Measurements from ENCODE around the gene PCTP.
A peak's percentile ranks its signal among the peaks of the same experiment; 100 is the strongest.

Gene PCTP

DNA sequence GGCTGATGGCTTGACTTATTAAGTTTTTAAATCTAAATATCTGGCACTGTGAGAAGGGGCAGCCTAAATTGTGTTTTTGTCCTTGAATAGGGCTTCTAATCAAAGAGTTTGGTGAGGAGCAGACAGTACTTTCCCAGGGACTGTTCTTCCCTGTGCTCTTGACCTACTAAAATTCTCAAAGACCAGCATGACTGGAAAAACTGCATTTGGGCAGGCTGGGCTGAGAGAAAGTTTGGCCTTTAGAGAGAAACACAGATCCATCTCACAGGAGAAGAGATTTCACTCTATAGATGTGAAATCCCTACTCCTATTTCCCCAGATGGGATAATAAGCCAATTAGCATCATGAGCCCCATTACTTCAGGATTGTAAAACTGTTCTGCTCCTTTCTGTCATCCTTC, 7.3 kb downstream of the PCTP start:
- no peak for DNase-seq

- DNase-seq: no peak
These were observed 9.9 kb downstream of the PCTP start for GRCh38 chr17:55760643-55761355.

DNA sequence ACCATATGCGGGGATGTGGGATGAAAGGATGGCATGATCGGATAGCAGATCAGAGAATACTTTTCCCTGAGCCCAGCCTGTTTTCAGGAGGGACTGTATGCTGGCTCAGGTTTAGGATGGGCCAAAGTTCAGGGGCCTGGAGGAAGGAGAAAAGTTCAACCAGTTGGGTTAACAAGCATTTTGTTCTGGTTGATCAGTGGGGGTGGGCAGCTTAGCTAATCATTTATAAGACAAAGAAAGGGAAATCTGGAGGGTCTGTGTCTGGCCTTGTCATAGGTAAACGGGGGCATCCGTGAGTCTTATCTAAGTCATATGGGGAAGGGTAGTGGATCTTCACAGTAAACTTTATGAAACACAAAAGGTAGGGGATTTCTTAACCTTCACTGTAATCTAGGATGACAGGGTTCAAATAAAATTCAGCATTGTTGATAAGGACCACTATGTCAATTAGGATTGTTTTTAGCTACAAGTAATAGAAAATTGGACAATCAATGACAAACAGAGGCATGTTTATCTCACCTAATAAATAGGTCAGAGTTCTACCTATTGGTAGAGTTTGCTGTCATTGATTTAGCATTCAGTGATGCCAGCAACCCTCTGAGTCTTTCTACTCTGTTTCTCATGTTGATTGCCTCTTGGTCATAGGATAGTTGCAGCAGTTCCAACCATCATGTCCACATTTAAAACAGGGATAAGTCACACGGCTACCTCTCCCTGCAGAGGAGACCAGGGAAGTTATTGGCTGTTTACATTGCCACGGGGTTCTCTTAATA, 11.4 kb downstream of the PCTP start:
- no peak for DNase-seq

DNA sequence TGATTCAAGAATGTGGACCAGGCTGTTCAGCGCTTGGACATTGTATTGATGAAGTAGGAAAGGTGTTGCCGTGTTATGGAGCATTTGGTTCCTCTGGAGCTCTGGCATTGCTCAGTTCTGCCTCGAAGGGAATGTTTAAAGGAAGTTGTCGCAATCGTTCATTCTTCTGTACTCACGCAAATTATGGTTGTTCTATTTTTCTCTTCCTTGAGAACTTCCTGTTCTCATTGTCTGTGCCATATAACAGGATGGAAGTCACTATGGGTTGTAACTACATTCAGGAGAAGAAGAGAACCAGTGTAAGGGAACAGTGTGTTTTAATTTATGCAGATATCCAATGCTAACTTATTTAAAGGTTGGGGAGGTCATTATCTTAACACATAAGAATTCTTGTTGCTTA, 13.0 kb downstream of the PCTP start:
- no peak for DNase-seq

GRCh38 chr17:55764610-55765009, 13.8 kb downstream of the PCTP start:
- DNase-seq: no peak

DNA sequence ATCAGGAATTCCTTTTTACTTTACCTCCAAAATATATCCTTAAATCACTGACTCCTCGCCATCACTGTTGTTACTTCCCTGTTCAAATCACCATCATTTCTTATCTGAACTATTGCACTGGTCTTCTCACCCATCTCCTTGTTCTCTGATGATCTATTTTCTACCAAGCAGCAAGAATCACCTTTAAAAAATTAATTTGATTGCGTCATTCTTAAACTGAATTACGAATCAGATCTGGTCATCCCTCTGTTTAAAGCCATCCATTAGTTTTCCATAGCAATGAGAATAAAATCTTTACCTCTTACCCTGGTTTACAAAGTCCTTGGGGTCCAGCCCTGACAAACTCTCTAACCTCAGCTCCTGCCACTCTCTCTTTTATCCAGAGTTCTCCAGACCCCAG, 14.6 kb downstream of the PCTP start:
- no peak for DNase-seq

GRCh38 chr17:55768936-55769624, 18.2 kb downstream of the PCTP start:
- no peak for DNase-seq

GRCh38 chr17:55769625-55770000, 18.8 kb downstream of the PCTP start:
- DNase-seq: no peak

- peak; percentile 17 for DNase-seq
These were observed 19.5 kb downstream of the PCTP start for GRCh38 chr17:55770196-55770870.

- DNase-seq: no peak
These were observed 21.2 kb downstream of the PCTP start for GRCh38 chr17:55772086-55772485.

- no peak for DNase-seq
These were observed 22.8 kb downstream of the PCTP start for GRCh38 chr17:55773671-55774070.

DNA sequence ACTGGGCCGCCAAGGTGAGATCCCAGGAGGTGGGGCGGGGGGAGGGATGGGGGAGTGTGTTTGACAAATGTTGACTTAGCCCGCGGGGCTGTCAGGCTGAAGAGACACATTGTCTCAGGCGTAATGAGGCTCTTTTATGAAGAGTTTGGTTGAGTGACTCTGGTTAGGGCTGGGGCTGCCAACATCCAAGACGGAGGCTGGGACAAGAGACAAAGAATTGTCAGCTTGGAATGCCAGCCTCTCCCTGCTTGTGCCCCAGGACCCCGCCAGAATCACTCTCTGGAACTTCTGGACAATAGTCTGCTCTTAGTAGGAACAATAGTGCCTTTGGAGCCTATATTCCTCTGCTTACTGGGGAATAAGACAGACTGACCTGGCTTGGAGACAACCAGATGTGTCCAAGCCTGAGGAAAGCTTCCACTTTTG, 24.0 kb downstream of the PCTP start:
- no peak for DNase-seq

DNA sequence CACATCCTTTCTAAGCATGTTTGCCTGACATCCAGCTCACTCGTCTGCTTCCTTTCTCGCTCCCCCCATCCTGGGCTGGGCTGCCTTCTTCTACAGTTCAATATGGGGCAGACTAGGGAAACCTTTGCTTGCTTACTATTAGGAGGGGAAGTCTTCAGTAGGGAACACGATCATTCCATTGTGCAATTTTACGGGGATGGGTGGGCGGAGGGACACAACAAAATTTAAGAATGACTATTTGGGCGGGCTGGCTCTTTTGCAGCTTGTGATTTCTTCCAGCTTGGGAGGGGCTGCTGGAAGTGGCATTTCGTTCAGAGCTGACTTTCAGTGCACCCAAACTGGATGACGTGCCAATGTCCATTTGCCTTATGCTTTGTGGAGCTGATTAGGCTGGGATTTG, 25.4 kb downstream of the PCTP start:
- no peak for DNase-seq

DNA sequence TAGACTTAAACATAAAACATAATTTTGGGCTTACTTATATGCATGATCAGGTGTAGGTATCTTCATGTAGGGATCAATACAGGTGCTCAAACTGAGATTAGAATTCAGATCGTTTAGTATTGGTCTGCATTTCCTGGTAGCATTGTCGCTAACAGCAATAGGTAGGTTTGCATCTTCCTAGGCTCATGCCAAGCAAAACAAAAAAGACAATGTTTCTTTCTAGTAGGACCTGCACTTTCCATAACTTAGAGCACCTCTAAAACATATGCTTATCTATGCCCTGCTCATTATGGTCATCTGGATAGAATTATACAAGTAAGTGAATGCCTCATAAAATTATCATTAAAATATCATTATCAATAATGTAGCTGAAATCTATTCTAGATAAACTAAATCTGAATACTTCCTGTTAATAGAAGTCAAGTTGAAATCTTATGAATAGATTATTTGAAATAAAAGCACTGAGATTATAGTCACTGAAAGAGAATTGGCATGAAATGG, 26.7 kb downstream of the PCTP start:
- DNase-seq: no peak

DNA sequence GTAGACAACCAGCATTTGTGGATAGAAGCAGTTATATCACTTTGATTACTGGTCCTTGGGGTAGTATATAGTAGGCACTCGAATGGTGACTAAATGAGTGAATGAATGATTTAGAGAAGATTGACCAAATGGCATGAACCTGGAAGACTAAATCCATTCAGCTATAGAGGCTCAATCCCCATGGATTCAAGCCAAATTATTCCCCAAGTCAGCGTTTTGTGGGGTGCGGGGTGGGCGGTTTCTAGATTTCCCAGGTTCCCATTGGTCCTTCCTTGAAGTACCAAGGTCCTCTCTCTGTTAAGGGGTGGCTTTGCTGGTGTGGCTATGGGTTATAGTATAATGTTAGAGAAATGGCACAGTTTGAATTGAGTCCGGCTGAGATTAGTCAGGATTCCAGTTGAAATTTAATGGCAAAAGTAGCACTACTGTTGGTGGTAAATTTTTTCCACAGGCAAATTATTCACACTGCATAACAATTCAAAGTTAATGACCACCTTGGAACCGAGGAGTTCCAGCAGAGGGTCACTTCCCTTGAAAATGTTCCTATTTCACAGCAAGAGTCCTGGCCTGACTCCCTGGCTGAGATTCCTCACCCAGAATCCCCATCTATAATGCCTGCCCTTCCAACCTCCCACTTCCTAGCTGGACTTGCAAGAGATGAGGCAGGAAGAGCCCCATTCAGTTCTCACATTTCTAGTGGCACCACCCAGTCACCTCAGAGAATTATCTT, 27.7 kb downstream of the PCTP start:
- no peak for DNase-seq

DNA sequence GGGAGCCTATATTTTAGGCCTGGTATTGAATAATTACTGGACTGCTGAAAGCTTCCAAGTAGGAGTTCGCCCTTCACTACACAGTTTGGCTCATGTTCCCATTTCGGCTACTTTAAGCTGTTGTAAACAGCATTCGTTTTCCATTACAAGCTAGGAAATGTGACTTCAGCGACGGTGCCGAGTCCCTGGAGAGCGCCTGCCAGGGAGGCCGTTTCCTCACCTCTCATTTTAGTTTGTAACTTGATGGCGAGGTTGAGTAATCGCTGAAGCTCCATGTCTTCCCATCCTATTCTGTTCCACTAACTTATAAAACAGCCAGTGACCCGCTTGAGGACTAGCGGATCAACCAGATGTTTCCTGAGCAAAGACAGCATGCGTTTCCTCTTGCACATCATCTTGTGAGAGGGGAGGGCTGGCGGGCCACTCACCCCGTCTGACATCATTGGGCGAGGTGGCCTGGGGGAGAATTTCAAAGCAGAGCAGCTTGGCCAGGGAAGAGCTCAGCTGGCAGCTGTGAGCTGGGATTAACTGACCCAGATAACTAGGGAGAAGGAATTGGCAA, 32.9 kb downstream of the PCTP start:
- no peak for DNase-seq

GRCh38 chr17:55784666-55785065, 33.8 kb downstream of the PCTP start:
- no peak for DNase-seq

DNA sequence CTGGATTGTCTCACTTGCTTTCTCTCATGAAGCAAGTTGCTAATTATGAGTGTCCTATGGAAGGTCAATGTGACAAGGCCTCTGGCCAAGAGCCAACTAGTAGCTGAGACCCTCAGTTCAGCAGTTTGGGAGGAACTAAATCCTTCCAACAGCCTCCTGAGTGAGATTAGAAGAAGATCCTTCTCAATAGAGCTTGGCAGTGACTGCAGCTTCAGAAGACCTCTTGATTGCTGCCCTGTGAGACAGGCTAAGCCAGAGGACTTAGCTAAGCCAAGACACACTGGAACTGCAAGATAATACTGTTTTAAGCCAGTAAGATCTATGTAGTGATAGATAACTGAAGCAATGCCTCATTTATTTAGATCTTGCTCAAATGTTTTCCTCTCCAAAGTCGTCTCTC, 34.3 kb downstream of the PCTP start:
- DNase-seq: no peak

DNA sequence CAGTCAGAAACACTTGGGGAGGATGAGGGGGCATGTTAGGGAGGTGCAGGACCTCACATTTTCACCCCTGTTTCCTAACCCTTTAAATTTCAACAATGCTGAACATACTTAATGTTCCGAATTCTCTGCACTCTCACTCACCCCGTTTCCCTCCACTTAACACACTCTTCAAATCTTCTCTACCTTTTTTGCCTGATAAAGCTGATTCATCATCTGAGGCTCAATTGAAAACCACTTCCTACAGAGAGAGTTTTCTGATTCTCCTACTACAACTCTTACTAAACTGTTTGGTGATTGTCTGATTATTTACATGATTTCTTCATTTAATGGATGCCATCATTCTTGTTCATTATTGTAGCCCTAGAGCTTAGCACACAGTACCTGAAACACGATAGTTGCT, 42.4 kb downstream of the PCTP start:
- DNase-seq: no peak

GRCh38 chr17:55794725-55795482, 44.1 kb downstream of the PCTP start:
- no peak for DNase-seq

DNA sequence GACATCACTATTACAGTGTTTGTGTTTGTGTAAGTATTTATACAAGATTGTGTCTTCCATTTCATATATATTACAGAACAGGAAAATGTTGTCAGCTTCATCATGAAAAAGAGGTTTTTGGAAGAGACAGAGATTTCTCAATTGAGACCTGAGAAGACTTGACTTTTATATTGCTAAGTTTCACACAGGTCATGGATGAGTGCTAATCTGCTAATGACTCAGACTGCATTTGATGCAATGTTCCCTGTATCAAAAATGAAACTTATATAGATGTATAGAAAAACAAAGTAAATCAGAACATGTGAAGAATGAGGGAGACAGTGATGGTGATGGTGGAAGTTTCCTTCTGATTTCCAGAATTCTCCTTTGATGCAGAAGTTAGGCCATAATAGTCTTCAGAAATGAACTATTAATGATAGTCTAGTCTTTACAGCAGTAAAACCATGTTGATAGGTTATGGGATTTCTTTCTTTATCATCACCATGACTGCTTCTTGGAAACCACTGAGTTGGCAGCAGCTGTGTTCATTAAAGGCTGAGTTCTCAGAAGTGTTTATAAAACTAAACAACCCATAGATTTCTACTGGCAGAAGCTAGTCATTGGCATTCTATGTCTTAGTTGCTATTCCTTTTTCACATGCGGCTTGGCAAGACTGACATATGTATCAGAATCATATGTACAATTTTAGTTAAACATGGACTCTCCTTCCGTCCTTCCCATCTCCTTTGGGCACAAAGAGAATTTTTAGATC, 56.1 kb downstream of the PCTP start:
- DNase-seq: peak; percentile 44
